ENCODE data around the gene KCNK4. TPM values are rescaled to one million over a fixed set of nuclear protein-coding genes. Genes with fewer than 3 reads are reported as not detected.
A peak's percentile ranks its signal among the peaks of the same experiment; 100 is the strongest.

KCNK4 gene
- total RNA-seq, 2 experiments from 2014 or later: 0.29 TPM; not detected in 1

DNA sequence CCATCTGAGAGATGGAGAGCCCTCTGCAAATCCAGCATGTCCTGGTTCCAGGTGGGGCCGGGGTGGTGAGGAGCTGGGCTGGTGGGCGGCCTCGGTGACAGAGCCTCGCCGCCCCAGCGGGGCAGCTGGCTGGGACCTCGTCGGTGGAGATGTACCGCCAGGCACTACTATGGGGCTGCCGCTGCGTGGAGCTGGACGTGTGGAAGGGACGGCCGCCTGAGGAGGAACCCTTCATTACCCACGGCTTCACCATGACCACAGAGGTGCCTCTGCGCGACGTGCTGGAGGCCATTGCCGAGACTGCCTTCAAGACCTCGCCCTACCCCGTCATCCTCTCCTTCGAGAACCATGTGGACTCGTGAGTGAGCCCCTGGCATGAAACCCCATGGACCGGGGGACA is 32.7 kb upstream of the KCNK4 start:
- CTCF ChIA-PET: interaction anchor here (1.0 to 1.7 kb wide), 5 partner anchors 8 to 69 kb away, joined by 3 to 6 read pairs (median 3); partner anchors contain the start of gene FKBP2
- Mint-ChIP-seq H3K36me3 (peaks cover 17% of the 10 kb centered on the region), H3K4me1 (peaks cover 19% of the 10 kb centered on the region), H3K27ac (no peak overlapping the region), H3K4me3 (no peak overlapping the region), H3K27me3 (no peaks in the 10 kb centered on the region), H3K9me3 (ENCODE audit: low read depth) (no peaks in the 10 kb centered on the region)
- ATAC-seq (no peak), DNase-seq (no peak)

GRCh38 chr11:64258946-64259532 is 32.1 kb upstream of the KCNK4 start:
- no peaks in the 10 kb centered on the region for H3K27me3 Mint-ChIP-seq
- DNase-seq: no peak
- H3K9me3 Mint-ChIP-seq (ENCODE audit: low read depth): no peaks in the 10 kb centered on the region
- no peak overlapping the region for H3K4me3 Mint-ChIP-seq
- peaks cover 13% of the 10 kb centered on the region for H3K4me1 Mint-ChIP-seq
- peaks cover 17% of the 10 kb centered on the region for H3K36me3 Mint-ChIP-seq
- CTCF ChIA-PET: interaction anchor here (1.1 to 1.7 kb wide), 4 partner anchors 9 to 69 kb away, joined by 3 to 6 read pairs (median 3); no protein-coding TSS in a partner anchor
- no peak for ATAC-seq
- no peak overlapping the region for H3K27ac Mint-ChIP-seq

GRCh38 chr11:64259533-64260067 is 31.5 kb upstream of the KCNK4 start:
- CTCF ChIA-PET: interaction anchor here (1.2 to 2.3 kb wide), 3 partner anchors 8 to 52 kb away, joined by 3 to 7 read pairs (median 4); no protein-coding TSS in a partner anchor
- Mint-ChIP-seq H3K4me1 (peaks cover 11% of the 10 kb centered on the region), H3K4me3 (no peak overlapping the region), H3K27ac (peak overlapping the region; percentile 49), H3K9me3 (ENCODE audit: low read depth) (no peaks in the 10 kb centered on the region), H3K27me3 (no peaks in the 10 kb centered on the region), H3K36me3 (peaks cover 17% of the 10 kb centered on the region)
- ATAC-seq (no peak), DNase-seq (no peak)

- CTCF ChIA-PET: interaction anchor here (1.3 to 2.3 kb wide), 2 partner anchors 8 to 10 kb away, joined by 4 to 7 read pairs; no protein-coding TSS in a partner anchor
Measured at GRCh38 chr11:64260147-64260708, 30.9 kb upstream of the KCNK4 start.

GRCh38 chr11:64261556-64262080 is 29.5 kb upstream of the KCNK4 start:
- DNase-seq (no peak), ATAC-seq (no peak)
- Mint-ChIP-seq H3K9me3 (ENCODE audit: low read depth) (no peaks in the 10 kb centered on the region), H3K4me1 (peaks cover 11% of the 10 kb centered on the region), H3K36me3 (peaks cover 14% of the 10 kb centered on the region), H3K27me3 (no peaks in the 10 kb centered on the region), H3K27ac (no peak overlapping the region), H3K4me3 (no peak overlapping the region)
- CTCF ChIA-PET: interaction anchor here (0.7 to 2.3 kb wide), 3 partner anchors 11 to 17 kb away, joined by 3 to 7 read pairs (median 3); partner anchors contain the start of gene PLCB3

More at GRCh38 chr11:64260147-64260708, 30.9 kb upstream of the KCNK4 start:
- ATAC-seq (peak; percentile 18), DNase-seq (no peak)
- Mint-ChIP-seq H3K4me1 (peaks cover 11% of the 10 kb centered on the region), H3K36me3 (peaks cover 16% of the 10 kb centered on the region), H3K4me3 (no peak overlapping the region), H3K27ac (peak overlapping the region; percentile 13), H3K27me3 (no peaks in the 10 kb centered on the region), H3K9me3 (ENCODE audit: low read depth) (no peaks in the 10 kb centered on the region)

GRCh38 chr11:64262271-64263002 is 28.7 kb upstream of the KCNK4 start:
- Mint-ChIP-seq H3K27ac (no peak overlapping the region), H3K9me3 (ENCODE audit: low read depth) (no peaks in the 10 kb centered on the region), H3K4me1 (peaks cover 13% of the 10 kb centered on the region), H3K27me3 (no peaks in the 10 kb centered on the region), H3K4me3 (no peak overlapping the region), H3K36me3 (peaks cover 14% of the 10 kb centered on the region)
- CTCF ChIA-PET: interaction anchor here (0.7 to 3.6 kb wide), 3 partner anchors 11 to 18 kb away, joined by 3 to 28 read pairs (median 3); partner anchors contain the start of gene PLCB3
- ATAC-seq (no peak), DNase-seq (no peak)

DNA sequence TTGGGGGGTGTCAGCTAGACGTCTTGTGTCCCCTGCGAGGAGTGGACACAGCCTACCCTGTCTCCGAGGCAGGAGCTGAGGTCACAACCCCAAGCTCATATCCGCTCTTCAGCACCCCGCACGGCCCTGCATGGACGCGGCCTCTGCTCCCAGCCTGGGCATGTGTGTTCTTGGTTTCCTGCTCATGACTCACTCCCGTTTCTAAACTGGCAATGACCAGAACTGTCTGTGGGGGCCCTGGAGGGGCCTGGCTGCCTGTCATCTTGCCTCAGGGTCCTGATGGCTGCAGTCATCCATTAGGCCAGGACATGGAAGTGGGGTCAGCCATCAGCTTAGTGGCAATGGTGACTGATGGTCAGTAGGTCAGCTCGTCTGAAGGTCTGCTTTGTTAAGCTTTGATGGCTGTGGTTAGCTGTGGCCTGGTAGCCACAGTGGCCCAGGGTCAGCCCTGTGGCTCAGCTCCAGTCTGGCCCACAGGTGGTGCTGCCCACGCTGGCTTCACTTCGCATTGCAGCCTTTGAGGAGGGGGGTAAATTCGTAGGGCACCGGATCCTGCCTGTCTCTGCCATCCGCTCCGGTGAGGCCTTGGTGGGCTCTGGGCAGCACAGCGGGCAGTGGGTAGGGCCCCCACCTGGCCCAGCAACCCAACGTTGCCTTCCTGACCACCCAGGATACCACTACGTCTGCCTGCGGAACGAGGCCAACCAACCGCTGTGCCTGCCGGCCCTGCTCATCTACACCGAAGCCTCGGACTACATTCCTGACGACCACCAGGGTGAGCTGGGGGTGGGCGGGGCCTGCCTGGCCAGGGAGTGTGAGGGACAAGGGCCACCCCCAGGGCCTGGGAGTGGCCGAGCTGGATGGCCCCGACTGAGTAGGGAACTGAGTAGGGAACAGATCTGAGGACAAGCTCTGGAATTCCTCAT is 27.8 kb upstream of the KCNK4 start:
- ATAC-seq (no peak), DNase-seq (no peak)
- no peaks in the 10 kb centered on the region for H3K9me3 Mint-ChIP-seq (ENCODE audit: low read depth)
- peaks cover 21% of the 10 kb centered on the region for H3K4me1 Mint-ChIP-seq
- H3K36me3 Mint-ChIP-seq: peaks cover 12% of the 10 kb centered on the region
- H3K4me3 Mint-ChIP-seq: no peak overlapping the region
- H3K27ac Mint-ChIP-seq: no peak overlapping the region
- H3K27me3 Mint-ChIP-seq: no peaks in the 10 kb centered on the region
- CTCF ChIA-PET: interaction anchor here (2.1 to 3.6 kb wide), 2 partner anchors 12 to 38 kb away, joined by 9 to 28 read pairs; partner anchors contain the start of genes CATSPERZ and PLCB3

DNA sequence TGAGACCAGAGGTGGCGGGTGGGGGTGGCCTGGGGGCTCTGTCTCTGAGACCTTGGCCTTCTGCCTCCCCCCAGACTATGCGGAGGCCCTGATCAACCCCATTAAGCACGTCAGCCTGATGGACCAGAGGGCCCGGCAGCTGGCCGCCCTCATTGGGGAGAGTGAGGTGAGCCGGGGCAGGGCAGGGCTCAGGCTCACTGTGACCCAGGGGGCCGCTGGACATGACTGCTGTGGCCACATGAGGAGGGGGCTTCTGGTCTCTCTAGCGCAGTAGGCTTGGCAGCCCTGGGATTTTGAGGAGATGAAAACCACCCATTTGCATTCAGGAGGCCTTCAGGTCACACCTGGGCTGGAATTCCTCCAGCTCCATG is 27.2 kb upstream of the KCNK4 start:
- no peak overlapping the region for H3K4me3 Mint-ChIP-seq
- H3K27ac Mint-ChIP-seq: no peak overlapping the region
- H3K4me1 Mint-ChIP-seq: peaks cover 27% of the 10 kb centered on the region
- ATAC-seq: no peak
- peaks cover 14% of the 10 kb centered on the region for H3K36me3 Mint-ChIP-seq
- CTCF ChIA-PET: interaction anchor here (2.1 to 3.6 kb wide), 2 partner anchors 12 to 37 kb away, joined by 9 to 28 read pairs; partner anchors contain the start of genes CATSPERZ and PLCB3
- no peaks in the 10 kb centered on the region for H3K9me3 Mint-ChIP-seq (ENCODE audit: low read depth)
- no peaks in the 10 kb centered on the region for H3K27me3 Mint-ChIP-seq
- DNase-seq: no peak

- H3K4me1 Mint-ChIP-seq: peaks cover 25% of the 10 kb centered on the region
- DNase-seq (no peak), ATAC-seq (no peak)
- H3K36me3 Mint-ChIP-seq: peaks cover 12% of the 10 kb centered on the region
- H3K4me3 Mint-ChIP-seq: no peak overlapping the region
- no peaks in the 10 kb centered on the region for H3K27me3 Mint-ChIP-seq
- no peaks in the 10 kb centered on the region for H3K9me3 Mint-ChIP-seq (ENCODE audit: low read depth)
- H3K27ac Mint-ChIP-seq: no peak overlapping the region
- CTCF ChIA-PET: interaction anchor here (2.1 to 3.6 kb wide), 2 partner anchors 13 to 36 kb away, joined by 9 to 28 read pairs; partner anchors contain the start of genes CATSPERZ and PLCB3
Measured at GRCh38 chr11:64264371-64264852, 26.7 kb upstream of the KCNK4 start.

- Mint-ChIP-seq H3K4me1 (peaks cover 25% of the 10 kb centered on the region), H3K27ac (no peak overlapping the region), H3K27me3 (no peaks in the 10 kb centered on the region), H3K36me3 (peaks cover 9% of the 10 kb centered on the region), H3K9me3 (ENCODE audit: low read depth) (no peaks in the 10 kb centered on the region), H3K4me3 (no peak overlapping the region)
- CTCF ChIA-PET: interaction anchor here (0.8 to 3.6 kb wide), 5 partner anchors 11 to 39 kb away, joined by 3 to 28 read pairs (median 5); partner anchors contain the start of genes CATSPERZ, ESRRA and PLCB3
- no peak for DNase-seq
- ATAC-seq: no peak
Measured at GRCh38 chr11:64265176-64266160, 25.6 kb upstream of the KCNK4 start.

DNA sequence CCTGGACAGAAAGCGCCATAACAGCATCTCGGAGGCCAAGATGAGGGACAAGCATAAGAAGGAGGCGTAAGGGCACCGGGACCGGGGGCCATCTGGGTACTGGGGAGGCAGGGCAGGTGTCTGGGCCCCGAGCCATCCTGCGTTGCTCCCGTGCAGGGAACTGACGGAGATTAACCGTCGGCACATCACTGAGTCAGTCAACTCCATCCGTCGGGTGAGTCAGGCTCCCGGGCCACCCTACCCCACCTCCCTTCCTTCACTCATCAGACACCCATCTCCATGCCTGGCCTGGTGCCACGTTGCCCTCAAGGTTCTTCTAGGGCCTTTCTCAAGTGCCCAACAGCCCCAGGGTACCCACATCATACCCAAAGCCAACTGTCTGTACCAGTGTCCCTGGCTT is 24.8 kb upstream of the KCNK4 start:
- DNase-seq (no peak), ATAC-seq (no peak)
- H3K4me3 Mint-ChIP-seq: no peak overlapping the region
- no peak overlapping the region for H3K27ac Mint-ChIP-seq
- CTCF ChIA-PET: interaction anchor here (0.8 to 6.1 kb wide), 3 partner anchors 12 to 39 kb away, joined by 3 to 68 read pairs (median 5); partner anchors contain the start of genes ESRRA and PLCB3
- peaks cover 25% of the 10 kb centered on the region for H3K4me1 Mint-ChIP-seq
- H3K27me3 Mint-ChIP-seq: no peaks in the 10 kb centered on the region
- H3K9me3 Mint-ChIP-seq (ENCODE audit: low read depth): no peaks in the 10 kb centered on the region
- peaks cover 9% of the 10 kb centered on the region for H3K36me3 Mint-ChIP-seq
